GM18907 (cell line): ENCODE data around the gene CLDN14.

ENCODE experiments used
- ATAC-seq: cut with Tn5 transposase; IDR thresholded peaks from one replicate; pipeline ENCODE4 v1.9.1; 2021; ENCODE audit warnings: mild to moderate bottlenecking, moderate library complexity; ENCODE audit not compliant: unreplicated experiment

CLDN14 gene

GRCh38 chr21:36473203-36473602, 6.7 kb downstream of the CLDN14 start:
- no peak for ATAC-seq

DNA sequence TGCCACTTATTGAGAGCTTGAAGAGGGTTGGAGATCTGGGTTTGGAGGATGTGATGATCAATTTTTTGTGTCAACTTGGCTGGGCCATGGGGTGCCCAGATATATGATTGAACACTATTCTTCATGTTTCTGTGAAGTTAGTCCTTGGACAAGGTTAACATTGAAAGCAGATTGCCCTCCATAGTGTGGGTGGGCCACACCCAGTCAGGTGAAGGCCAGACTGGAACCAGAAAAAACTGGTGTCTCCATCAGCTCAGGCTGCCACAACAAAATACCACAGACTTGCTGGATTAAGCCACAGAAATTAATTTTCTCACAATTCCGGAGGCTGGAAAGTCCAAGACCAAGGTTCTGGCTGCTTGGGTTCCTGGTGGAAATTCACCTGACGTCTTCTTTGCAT, 7.5 kb downstream of the CLDN14 start:
- no peak for ATAC-seq

DNA sequence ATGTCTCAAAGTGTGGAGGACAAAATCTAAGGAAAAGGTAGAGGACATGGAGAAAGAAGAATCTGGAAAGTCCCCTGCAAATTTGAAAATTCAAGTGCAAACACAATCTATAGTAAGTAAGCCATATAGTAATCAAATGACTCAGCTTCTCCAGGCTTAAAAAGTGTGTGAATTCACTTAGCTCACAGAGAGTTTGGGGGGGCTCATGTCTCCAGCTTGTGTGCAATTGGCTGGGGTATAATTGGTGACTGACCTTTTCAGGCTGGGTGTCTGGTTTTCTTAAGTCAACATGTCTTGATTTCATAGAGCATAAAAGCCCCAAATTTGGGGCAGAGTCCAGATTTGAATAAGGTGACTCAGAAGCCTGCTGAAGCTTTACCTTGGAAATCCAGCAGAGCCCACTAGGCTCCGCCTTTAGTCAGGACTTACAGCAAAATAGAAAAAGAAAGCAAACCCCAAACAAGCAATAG, 8.6 kb downstream of the CLDN14 start:
- ATAC-seq: peak; percentile 82

GRCh38 chr21:36470294-36470693, 9.6 kb downstream of the CLDN14 start:
- no peak for ATAC-seq

DNA sequence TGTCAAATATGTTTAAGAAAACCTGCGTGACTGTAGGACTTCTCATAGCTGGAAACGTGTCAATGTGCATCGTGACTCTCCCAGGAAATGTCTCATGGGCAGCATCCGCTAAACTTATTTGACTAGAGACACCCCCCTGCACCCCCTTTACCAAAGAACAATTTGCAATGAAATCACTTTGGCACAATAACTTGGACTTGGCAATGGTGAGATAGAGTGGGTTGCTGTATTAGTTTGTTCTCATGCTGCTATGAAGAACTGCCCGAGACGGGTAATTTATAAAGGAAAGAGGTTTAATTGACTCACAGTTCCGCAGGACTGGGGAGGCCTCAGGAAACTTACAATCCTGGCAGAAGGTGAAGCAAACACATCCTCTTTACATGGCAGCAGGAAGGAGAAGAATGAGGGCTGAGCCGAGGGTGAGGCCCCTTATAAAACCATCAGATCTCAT, 13.8 kb downstream of the CLDN14 start:
- ATAC-seq: no peak

DNA sequence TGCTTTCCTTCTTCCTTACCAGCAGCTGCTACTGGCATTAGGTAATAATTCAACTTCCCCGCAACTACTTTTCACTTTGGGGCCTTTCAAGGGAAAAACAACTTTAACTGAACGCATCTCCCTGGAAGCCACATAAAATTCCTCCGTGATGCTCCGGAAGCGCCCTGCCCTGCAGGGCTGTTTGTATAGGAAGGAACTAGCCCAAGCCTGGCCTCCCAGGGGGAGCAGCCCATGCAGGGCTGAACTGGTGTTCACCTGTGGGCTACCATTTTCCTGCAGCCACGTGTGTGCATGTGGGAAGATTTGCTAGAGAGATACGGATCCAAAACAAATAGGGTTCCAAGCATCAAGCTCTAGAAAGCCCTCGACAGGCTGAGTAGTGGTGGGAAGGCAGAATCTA, 14.4 kb downstream of the CLDN14 start:
- no peak for ATAC-seq

DNA sequence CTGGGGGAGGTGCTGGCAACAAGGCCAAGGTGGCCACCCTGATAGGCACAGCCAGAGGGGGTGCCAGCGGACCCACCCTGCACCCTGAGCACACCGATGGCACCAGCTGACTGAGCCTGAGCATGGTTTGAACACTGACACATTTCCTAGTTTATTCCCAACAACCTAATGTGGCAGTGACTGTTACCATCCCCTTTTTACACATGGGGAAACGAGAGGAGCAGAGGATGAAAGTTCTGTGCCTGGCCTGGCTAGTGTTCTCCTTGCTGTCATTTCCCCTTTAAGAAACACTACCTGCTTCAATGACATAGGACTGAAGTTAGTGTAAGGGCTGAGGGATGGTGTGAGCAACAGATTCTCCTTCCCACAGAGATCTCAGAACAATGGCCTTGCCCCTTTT, 15.3 kb downstream of the CLDN14 start:
- ATAC-seq: no peak

- no peak for ATAC-seq
These were observed 15.9 kb downstream of the CLDN14 start for GRCh38 chr21:36463991-36464390.

- ATAC-seq: no peak
These were observed 16.7 kb downstream of the CLDN14 start for GRCh38 chr21:36463204-36463603.

GRCh38 chr21:36461918-36462486, 17.9 kb downstream of the CLDN14 start:
- no peak for ATAC-seq

DNA sequence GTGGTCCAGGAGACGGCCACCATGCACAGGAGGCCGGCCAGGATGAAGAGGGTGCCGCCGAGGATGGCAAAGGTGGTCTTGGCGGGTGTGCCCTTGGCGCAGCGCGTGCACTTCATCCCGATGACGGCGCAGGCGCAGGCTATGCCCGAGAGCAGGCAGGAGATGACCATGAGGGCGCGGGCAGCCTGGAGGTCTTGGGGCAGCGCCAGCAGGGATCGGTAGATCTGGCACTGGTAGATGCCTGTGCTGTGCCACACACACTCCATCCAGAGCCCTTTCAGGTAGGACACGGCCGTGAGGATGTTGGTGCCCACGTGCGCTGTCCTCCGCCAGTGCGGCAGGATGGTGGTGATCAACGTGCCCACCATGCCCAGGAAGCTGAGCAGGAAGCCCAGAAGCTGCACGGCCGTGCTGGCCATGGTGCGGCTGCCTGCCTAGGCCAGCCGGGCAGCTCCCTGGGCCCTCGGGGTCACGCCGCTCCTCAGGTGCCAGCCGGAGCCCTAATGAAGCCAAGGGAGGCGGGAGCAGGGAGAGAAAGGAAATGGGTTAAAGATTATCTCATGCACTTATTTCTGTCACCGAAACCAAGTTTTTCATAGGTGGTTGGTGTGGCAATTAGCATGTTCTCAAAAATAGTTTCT, 18.5 kb downstream of the CLDN14 start:
- ATAC-seq: no peak

DNA sequence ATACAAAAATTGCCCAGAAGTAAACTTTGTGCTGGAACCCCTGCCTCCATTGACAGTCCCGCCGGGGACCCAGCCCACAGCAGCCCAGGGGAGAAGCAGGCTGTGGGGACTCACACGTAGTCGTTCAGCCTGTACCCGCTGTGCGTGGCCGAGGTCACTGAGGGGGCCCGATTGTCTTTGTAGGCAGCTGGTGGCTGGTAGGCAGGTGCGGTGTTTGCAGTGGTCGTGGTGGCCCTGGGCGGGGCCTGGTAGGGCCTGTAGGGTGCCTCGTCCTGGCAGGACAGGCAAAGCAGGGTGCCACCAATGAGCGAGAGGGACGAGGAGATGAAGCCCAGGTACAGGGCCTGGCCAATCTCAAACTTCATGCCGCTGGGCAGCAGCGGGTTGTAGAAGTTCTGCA, 19.1 kb downstream of the CLDN14 start:
- ATAC-seq: no peak

DNA sequence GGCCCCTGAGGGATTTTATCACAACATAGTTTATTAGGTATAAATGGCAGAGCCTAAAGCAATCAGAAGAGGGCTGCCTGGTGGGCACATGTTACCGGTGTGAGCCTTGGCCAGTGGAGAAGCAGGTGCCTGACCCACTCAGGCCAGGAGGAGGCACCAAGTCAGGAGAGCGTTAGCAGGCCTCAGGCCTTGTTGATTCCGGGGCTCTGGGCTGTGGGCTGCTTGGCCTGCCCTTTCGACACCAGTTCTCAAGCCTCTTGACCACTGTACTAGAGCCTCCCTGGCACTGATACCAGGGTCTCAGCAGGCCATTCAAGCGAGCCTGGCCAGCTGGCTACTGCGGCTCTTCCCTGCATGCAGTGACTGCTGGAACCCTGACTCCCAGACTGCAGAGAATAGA, 20.8 kb downstream of the CLDN14 start:
- ATAC-seq: no peak

- ATAC-seq: no peak
These were observed 23.1 kb downstream of the CLDN14 start for GRCh38 chr21:36456729-36457414.

- no peak for ATAC-seq
These were observed 25.2 kb downstream of the CLDN14 start for GRCh38 chr21:36454706-36455105.

GRCh38 chr21:36454093-36454531, 25.8 kb downstream of the CLDN14 start:
- no peak for ATAC-seq

DNA sequence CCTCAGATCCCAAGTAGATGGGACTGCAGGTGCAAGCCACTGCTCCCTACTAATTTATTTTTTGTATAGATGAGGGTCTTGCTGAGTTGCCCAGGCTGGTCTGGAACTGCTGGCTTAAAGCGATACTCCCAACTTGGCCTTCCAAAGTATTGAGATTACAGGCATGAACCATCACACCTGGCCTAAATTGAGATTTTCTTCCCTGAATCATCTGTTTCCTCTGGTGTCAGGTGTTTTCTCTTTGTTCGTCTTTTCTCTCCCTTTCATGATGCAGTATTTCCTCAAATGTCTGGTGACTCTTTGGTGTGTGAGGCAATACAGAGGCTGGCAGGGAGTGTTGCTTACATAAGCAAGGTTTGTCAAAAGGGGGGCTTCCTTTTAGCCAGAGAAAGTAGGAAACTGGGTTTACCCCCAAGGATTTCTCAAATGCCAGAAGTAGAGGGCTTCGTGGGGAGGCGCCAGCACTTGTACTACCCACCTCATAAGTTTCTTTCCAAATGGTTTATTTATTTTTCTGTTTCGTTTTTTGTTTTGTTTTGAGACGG, 27.6 kb downstream of the CLDN14 start:
- no peak for ATAC-seq

- no peak for ATAC-seq
These were observed 28.4 kb downstream of the CLDN14 start for GRCh38 chr21:36451506-36451905.

- no peak for ATAC-seq
These were observed 29.4 kb downstream of the CLDN14 start for GRCh38 chr21:36450511-36450910.

DNA sequence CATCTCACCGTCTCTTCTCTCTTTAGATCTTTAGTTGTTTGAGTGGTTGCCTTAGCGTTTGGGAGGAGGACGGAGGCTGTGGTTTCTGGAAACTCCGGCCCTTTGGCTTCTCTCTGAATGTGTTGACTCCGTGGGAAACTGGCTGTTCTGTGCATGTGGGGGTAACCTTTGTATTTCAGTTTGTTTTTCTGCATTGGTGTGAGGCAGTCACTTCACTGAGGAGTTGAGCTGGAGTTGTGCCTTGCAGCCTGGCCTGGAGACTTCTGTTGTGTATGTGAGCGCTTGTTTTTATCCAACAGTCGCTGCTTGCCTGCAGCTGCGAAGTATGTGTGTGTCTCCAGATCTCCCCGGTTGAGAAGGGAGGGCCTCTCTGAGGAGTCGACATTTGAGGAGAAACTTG, 33.6 kb downstream of the CLDN14 start:
- no peak for ATAC-seq

- ATAC-seq: no peak
These were observed 38.2 kb downstream of the CLDN14 start for GRCh38 chr21:36441715-36442114.

DNA sequence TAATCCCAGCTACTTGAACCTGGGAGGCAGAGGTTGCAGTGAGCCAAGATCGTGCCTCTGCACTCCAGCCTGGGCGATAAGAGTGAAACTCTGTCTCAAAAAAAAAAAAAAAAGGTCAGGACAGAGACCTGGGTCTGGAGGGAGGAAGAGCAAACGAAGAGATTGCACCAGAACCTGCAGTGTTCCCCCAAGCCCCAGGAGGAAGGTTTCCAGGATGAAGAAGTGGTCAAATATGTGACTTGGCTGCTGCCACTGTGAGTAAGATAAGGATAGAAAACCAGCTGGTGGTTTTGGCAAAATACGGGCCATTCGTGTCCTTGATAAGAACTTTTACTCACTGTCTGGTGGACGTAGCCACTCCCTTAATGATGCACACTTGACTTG, 42.2 kb downstream of the CLDN14 start:
- no peak for ATAC-seq
